NOMO-1 treated with dmso at 0.1 percent for 144 hours (cell line): ENCODE data around the gene GPR160.
A peak's percentile ranks its signal among the peaks of the same experiment; 100 is the strongest.
"Not testable (repeated sequence)": the region's sequence is repeated elsewhere in the genome, so short reads cannot be mapped to it uniquely, and the experiment has no call there.

Experiments used
- DNase-seq: peaks from one replicate; lab custom pipeline; 2025; ENCODE audit not compliant: unreplicated experiment; lab: John Stamatoyannopoulos, UW

GPR160 gene

DNA sequence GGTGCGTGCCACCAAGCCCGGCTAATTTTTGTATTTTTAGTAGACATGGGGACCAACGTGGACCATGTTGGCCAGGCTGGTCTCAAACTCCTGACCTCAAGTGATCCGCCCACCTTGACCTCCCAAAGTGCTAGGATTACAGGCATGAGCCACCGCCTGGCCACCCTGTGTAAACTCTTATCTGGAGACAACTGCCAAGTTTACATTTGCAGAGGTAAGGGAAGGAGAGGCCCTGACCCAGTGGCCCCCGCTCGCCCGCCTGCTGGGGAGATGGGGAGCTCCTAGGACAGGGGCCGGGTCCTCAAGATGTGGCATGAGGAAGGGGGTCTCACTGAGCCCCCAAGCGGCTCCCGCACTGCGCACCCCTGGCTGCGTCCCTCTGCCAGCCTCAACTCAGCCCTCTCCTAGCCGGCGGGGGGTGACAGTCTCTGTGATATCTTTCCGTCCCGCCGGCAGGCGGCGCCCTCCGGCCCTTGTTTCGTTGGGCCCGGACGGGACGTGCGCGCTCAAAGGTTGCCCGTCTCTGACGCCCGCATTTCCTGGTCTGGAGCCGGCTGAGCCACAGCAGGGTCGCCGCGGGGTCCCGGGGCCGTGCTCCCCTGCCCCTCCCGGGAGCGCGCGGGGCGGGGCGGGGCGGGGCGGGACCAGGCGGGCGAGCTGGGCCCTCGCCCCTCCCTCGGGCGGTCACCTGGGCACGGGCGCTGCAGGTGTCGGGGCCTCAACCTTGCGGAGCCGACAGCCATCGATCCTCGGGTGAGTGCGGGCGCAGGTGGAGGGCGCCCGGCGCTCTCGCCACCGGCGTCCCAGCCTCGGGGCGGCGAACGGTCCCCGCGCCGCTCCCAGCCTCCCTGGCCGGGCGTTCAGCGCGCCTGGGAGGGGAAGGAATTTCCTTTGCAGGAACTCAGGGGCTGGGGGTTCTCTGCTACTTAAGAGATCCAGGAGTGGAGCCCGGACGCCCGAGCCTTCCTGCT lies at the start of gene GPR160:
GPR160 (plus strand) TSS at position 533 of the 971 bp plus-strand sequence. CDS start 45,978 bp downstream, outside the sequence.
- DNase-seq: peak; percentile 94

DNA sequence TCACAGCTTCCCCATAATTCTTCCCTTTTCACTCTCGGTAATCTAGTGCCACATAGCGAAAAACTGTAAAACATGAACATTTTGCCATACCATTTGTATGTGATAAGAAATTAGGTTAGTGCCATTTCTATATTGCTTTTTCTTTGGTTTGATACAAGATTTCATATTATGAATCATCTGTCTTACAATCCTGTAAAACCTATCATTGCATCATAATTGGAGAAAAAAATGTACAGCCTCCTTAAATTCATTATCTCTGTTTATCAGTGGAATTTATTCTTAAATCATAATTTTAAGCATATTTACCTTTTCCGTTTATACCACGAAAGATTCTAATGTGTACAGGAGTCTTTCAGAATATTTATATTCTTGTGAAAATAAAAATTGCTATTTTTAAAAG lies 47.4 kb upstream of the GPR160 start:
- no peak for DNase-seq

DNA sequence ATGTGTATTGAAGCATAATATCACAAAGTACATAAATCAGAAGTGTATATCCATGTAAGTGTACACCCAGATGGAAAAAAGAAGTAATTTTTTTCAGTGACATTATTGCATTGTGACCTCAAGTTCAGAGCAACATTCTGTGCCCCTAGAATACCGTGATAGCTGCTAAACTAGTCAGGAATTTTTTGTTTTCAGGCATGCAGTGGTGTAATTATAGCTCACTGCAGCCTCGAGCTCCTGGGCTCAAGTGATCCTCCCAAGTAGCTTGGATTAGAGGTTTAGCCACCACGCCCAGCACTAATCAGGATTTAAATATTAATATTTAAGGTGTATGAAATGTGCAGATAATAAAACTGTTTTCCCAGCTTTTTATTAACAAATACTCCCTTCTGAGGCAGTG lies 45.6 kb upstream of the GPR160 start:
- no peak for DNase-seq

DNA sequence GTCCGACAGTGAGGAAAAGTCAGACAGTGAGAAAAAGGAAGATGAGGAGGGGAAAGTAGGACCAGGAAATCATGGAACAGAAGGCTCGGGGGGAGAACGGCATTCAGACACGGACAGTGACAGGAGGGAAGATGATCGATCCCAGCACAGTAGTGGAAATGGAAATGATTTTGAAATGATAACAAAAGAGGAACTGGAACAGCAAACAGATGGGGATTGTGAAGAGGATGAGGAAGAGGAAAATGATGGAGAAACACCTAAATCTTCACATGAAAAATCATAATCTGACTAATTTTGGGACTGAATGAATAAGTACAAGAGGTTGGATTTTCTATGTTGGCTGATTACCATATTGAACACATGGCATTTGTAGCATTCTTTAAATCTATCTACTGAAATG lies 45.0 kb upstream of the GPR160 start:
- DNase-seq: no peak

DNA sequence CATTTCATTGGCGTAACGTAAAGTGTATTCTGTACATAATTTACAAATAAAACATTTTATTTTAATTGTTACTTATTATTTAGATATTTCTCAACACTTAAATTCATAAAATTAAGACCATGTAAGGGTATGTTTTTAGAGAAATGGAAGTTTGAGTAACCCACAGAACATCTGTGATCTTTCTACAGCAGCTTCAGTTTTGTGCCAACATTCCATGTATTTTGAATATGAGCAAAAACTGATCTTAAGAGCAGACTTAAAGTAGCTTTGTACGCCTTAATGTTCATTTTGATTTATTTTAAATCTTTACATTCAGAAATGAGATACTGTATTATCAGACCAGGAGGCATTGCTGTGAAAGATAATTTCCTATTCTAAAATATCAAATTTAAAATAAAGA lies 44.0 kb upstream of the GPR160 start:
- DNase-seq: no peak

- DNase-seq: no peak
Measured at GRCh38 chr3:169996063-169996462, 41.7 kb upstream of the GPR160 start.

DNA sequence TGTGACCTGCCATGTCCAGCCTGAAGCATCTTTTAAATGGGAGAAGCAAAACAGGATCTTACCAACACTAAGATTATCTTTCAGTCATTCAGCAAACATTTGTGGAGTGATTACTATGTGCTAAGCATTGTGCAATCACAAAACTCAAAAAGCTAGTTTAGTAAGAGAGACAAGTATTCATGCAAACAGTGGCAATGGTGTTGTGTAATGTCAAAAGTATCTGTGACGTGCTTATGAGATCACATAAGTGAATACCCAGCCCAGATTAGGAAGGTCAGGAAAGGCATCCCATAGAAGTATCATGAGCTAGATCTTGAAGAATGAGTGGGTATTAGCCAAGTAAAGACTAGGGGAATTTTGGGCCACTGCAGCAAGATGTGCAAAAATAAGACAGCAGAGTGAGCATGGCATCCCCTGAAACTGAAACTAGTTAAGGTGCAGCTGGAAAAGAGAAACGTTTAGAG lies 39.1 kb upstream of the GPR160 start:
- no peak for DNase-seq

- DNase-seq: no peak
Measured at GRCh38 chr3:169999433-169999832, 38.4 kb upstream of the GPR160 start.

GRCh38 chr3:170000051-170000450 lies 37.7 kb upstream of the GPR160 start:
- DNase-seq: no peak

DNA sequence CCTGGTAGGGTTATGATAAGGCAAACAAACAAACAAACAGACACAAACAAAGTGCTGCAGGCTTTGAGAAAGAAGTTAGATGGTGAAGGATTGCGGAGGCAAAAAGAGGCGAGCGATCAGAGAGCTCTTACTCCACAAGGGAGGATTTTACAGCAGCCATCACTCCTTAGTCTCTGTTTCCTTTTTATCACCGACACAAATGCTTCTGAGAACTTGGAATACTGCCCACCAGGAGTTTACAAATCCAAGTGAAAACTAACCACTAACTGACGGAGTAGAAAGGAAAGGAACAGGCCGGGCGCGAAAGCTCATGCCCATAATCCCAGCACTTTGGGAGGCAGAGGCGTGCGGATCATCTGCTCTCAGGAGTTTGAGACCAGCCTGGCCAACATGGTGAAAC lies 35.6 kb upstream of the GPR160 start:
- DNase-seq: no peak

DNA sequence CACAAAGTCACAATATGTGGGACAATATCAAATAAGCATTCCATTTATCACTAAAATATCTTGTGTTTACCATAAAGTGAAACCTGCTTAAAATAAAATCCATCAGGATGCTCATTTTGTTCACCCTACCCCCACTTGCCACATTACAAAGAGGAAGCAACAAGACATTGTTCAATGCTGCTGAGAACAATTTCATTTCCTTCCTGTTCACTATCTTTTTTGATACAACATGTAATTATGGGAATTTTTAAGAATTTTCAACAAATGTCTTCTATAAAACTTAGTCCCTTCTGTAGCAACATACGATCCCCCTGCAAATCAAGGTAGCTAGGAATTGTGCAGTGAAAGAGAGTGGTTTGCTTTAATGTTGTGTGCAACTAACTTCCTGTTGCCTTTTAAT lies 34.9 kb upstream of the GPR160 start:
- DNase-seq: peak; percentile 39

DNA sequence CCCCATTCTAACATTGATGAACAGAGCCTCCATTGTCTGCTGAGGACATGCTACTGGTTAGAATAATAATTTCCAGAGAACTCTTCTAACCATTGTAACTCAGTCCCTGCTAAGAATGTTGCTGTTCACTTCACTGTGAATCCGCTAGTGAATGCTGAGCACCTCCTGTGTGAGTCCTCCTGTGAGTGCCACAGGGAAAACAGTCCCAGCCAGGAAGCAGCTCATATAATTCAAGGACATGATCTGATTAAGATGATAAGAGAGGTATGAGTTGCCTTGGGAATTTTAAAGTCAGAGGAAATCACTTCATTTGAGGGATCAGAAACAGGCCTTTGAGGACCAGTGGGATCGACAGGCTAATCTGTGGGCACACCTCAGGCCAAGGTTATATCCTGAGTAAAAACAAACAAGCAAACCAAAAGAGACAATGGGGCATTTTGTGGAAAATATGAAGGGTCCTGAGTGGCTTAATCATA lies 33.9 kb upstream of the GPR160 start:
- no peak for DNase-seq

- peak; percentile 92 for DNase-seq
Measured at GRCh38 chr3:170007031-170007663, 30.6 kb upstream of the GPR160 start.

DNA sequence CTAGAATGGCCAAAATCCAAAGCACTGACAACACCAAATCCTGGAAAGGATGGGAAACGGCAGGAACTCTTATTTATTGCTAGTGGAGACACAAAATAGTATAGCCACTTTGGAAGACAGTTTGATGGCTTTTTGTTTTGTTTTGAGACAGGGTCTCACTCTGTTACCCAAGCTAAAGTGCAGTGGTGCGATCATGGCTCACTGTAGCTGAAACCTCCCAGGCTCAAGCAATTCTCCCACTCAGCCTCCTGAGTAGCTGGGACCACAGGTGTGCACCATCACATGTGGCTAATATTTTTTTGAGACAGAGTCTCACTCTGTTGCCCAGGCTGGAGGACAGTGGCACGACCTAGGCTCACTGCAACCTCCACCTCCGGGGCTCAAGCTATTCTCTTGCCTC lies 27.3 kb upstream of the GPR160 start:
- no peak for DNase-seq

- no peak for DNase-seq
Measured at GRCh38 chr3:170012683-170013400, 25.0 kb upstream of the GPR160 start.

GRCh38 chr3:170016057-170016456 lies 21.7 kb upstream of the GPR160 start:
- DNase-seq: no peak

GRCh38 chr3:170019306-170019705 lies 18.5 kb upstream of the GPR160 start:
- not testable (repeated sequence) for DNase-seq

- DNase-seq: no peak
Measured at GRCh38 chr3:170021083-170021482, 16.7 kb upstream of the GPR160 start.

DNA sequence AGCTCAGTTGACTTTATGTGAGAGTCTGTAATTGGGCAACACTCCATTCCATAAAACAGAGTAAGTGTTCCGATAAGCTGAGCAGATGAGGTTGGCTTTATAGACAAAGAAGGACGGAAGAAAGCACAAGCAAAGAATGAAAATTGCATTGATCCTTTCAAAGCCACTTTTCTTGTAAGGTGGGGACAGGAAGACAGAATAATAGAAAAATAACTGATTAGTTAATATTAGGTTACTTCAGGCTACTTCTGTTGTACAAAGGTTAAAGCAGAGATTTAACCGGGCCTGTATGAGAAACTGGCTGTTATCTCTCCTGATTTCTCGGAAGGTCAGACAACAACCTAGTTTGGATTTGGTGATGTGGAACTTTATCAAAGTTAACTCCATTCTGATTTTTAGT lies 15.5 kb upstream of the GPR160 start:
- DNase-seq: no peak

GRCh38 chr3:170023165-170023564 lies 14.6 kb upstream of the GPR160 start:
- no peak for DNase-seq

- DNase-seq: no peak
Measured at GRCh38 chr3:170024581-170024980, 13.2 kb upstream of the GPR160 start.
